IPS-15b (cell line): ENCODE results near the gene ESYT2.
"Not testable (repeated sequence)": the region's sequence is repeated elsewhere in the genome, so short reads cannot be mapped to it uniquely, and the experiment has no call there.

ENCODE experiments used
- H3K27me3 ChIP-seq: one replicate; pipeline ENCODE4 v1.6.1; 2013; ENCODE audit warnings: low read length; ENCODE audit not compliant: control insufficient read depth, insufficient read depth
- H3K36me3 ChIP-seq: one replicate; pipeline ENCODE4 v1.6.1; 2013; ENCODE audit warnings: low read length; ENCODE audit not compliant: control insufficient read depth, insufficient read depth
- H3K4me1 ChIP-seq: one replicate; pipeline ENCODE4 v1.6.1; 2013; ENCODE audit warnings: mild to moderate bottlenecking, low read length; ENCODE audit not compliant: control insufficient read depth, insufficient read depth
- H3K4me3 ChIP-seq: one replicate; pipeline ENCODE4 v1.5.1; 2013; ENCODE audit warnings: low read depth, low read length
- H3K9ac ChIP-seq: one replicate; pipeline ENCODE4 v1.6.1; 2013; ENCODE audit warnings: low read depth, mild to moderate bottlenecking, low read length
- H3K9me3 ChIP-seq: one replicate; pipeline ENCODE4 v1.6.1; 2013; ENCODE audit warnings: mild to moderate bottlenecking, low read length; ENCODE audit not compliant: control insufficient read depth, insufficient read depth

Gene ESYT2

DNA sequence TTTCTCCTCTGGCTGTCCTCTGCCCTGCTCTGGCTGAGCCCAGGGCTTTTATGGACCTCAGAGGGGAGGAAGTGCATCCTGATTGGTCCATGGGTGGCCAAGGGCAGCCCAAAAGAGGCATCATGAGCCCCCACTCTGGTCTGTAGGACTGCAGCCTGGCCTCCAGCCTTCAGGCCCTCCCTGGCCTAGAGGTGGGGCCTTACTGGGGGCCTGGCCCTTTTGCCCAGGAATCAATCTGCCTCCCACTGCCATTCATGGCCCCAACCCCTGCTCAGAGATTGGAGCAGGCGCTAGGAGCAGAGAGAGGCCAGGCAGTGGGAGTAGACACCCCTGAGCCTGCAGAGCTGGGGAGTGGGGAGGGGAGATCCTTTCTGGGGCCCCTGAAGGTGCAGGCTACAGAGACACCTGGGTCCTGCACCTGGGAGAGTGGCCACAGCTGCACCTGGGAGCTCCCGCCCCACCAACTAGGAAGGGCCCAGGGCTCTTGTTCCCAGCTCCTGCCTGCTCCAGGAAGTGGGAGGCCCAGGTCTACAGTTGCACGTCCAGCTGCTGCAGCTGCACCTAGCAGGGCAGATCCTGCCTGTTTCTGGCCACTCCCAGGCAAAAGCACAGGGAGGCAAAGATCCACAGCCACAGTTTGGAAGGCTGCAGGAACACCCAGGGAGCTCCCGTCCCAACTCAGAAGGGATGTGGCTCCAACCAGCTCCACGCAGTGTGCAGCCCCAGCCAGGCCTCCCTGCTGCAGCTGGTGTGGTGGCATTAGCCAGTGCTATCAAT is 20.6 kb upstream of the ESYT2 start:
- Histone ChIP-seq H3K9me3 (peaks cover 13% of the 10 kb centered on the region), H3K36me3 (peaks cover 2% of the 10 kb centered on the region), H3K9ac (no peak overlapping the region), H3K27me3 (no peaks in the 10 kb centered on the region), H3K4me3 (no peak overlapping the region), H3K4me1 (no peaks in the 10 kb centered on the region)

DNA sequence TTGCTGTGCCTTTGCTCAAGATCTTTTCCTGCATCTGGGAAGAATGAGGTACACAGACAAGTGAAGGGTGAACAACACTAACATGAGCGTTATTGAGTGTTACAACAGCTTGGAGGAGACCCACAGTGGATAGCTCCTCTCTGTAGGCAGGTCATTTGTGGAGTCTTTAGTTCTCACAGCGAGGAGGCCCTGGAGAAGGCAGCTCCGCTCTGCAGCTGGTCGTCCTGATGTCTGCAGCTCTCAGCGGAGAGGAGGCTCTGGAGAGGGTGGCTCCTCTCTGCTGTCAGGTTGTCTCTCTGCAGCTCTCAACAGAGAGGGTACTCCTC is 20.1 kb upstream of the ESYT2 start:
- Histone ChIP-seq H3K4me1 (no peaks in the 10 kb centered on the region), H3K27me3 (no peaks in the 10 kb centered on the region), H3K4me3 (no peak overlapping the region), H3K36me3 (peaks cover 2% of the 10 kb centered on the region), H3K9me3 (peaks cover 13% of the 10 kb centered on the region), H3K9ac (no peak overlapping the region)

DNA sequence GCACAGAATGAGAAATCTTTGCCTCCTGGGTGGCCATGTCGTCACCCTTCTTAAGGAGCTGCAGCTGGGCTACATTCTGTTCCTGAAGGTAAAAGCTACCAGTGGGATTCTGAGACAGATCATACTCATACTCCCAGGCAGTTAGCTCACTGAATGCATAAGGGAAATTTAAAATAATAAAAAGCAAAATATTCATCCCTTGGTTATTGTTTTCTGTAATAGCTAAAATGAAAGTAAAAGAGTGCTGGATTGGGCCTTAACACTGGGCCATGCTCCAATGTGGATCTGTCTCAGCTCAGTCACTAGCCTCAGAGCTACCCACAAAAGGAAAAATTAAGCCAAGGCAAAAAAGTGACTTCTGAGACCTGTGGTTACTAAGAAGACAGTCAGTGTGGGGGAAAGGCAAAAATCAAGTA is 18.1 kb upstream of the ESYT2 start:
- Histone ChIP-seq H3K9ac (no peak overlapping the region), H3K4me3 (no peak overlapping the region), H3K27me3 (no peaks in the 10 kb centered on the region), H3K36me3 (peaks cover 2% of the 10 kb centered on the region), H3K9me3 (peaks cover 13% of the 10 kb centered on the region), H3K4me1 (peaks cover 8% of the 10 kb centered on the region)

DNA sequence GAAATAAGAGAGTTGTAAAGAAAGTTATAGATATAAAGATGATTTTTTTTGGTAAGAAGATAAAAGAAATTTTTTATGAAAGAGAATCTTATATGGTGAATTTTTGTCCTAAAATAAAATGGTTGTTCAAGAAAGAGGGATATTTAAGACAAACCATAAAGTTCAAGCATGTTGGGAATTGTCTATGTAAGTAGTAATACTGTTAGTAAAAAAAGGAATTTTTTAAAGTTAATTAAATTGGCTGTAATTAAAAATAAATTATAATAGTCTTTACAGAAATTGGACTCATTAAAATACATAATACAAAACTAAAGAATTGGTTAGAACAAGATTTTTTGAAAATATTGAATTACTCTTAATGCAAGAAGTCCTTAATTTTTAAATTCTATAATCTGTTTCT is 17.0 kb upstream of the ESYT2 start:
- no peak overlapping the region for H3K4me3 ChIP-seq

DNA sequence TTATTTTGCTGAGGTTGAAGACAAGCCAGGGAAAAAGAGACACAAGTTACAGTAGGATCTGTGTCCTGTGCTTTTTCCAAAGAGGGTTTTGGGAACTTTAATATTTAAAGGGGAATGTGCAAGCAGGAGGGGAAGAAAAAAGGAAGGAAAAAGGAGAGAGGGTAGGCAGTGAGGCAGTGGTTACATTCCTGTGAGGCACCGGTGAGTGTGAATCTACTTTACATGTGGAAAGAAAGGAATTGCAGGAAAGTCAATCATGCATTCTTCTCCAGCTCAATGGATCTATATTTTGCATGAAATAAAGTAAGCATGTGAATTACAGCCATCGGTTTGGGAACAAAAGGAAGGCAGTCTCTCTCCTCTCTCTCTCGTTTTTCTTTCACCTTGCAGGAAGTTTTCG is 14.5 kb upstream of the ESYT2 start:
- Histone ChIP-seq H3K9ac (no peak overlapping the region), H3K9me3 (peaks cover 13% of the 10 kb centered on the region), H3K27me3 (no peaks in the 10 kb centered on the region), H3K36me3 (peaks cover 2% of the 10 kb centered on the region), H3K4me1 (peaks cover 10% of the 10 kb centered on the region), H3K4me3 (no peak overlapping the region)

More for the DNA sequence above, 17.0 kb upstream of the ESYT2 start:
- peaks cover 13% of the 10 kb centered on the region for H3K9me3 ChIP-seq
- H3K4me1 ChIP-seq: peaks cover 8% of the 10 kb centered on the region
- H3K9ac ChIP-seq: no peak overlapping the region
- H3K36me3 ChIP-seq: peaks cover 2% of the 10 kb centered on the region
- H3K27me3 ChIP-seq: no peaks in the 10 kb centered on the region

DNA sequence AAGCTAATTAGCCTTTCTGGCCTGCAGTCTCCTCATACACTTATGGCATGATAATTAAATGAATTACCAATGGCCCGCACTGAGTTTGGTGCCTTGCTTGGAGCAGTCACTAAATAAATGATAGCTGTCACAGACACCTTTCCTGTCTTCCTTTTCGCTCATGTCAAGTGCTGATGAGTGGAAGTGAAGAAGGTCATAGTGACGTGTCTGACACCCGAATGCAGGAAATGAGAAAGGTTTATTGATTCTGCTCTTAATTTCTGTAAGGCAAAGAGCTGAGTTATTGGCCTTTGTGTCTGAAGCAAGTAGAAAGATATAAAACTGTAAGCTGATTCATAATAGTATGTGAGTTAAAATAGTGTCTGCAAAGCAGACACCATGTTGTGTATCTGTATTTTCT is 13.2 kb upstream of the ESYT2 start:
- Histone ChIP-seq H3K27me3 (no peaks in the 10 kb centered on the region), H3K9ac (no peak overlapping the region), H3K9me3 (peaks cover 7% of the 10 kb centered on the region), H3K4me3 (no peak overlapping the region), H3K4me1 (peaks cover 10% of the 10 kb centered on the region), H3K36me3 (no peaks in the 10 kb centered on the region)

DNA sequence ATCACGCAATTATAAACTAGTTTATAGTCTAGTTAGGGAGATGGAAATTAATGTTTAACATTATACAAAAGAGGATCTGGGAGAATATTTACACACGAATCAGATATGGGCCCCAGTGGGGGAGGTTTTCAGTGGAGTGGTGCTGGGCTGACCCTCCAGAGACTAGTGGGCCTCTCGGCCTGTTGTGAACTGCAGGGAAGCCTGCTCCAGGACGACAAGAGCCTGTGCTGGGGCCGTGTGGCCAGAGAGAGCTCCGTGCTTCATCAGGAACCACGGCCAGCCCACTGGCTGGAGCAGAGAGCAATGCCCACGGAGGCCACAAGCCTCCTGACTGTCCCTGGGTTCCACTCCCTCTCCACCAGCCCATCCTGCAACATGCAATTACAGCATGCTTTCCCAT is 11.3 kb upstream of the ESYT2 start:
- H3K9me3 ChIP-seq: no peaks in the 10 kb centered on the region
- no peaks in the 10 kb centered on the region for H3K36me3 ChIP-seq
- peaks cover 10% of the 10 kb centered on the region for H3K4me1 ChIP-seq
- H3K9ac ChIP-seq: no peak overlapping the region
- no peak overlapping the region for H3K4me3 ChIP-seq
- H3K27me3 ChIP-seq: peaks cover 5% of the 10 kb centered on the region

DNA sequence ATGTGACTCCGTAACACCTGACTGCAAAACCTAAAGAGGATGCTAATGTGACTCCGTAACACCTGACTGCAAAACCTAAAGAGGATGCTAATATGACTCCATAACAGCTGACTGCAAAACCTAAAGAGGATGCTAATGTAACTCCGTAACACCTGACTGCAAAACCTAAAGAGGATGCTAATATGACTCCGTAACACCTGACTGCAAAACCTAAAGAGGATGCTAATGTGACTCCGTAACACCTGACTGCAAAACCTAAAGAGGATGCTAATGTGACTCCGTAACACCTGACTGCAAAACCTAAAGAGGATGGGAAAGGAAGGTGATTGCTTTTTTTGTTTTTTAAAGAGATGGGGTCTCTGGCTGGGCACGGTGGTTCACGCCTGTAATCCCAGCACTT is 9.9 kb upstream of the ESYT2 start:
- H3K36me3 ChIP-seq, H3K9ac ChIP-seq, H3K27me3 ChIP-seq, H3K4me3 ChIP-seq, H3K9me3 ChIP-seq, H3K4me1 ChIP-seq: not testable (repeated sequence)

DNA sequence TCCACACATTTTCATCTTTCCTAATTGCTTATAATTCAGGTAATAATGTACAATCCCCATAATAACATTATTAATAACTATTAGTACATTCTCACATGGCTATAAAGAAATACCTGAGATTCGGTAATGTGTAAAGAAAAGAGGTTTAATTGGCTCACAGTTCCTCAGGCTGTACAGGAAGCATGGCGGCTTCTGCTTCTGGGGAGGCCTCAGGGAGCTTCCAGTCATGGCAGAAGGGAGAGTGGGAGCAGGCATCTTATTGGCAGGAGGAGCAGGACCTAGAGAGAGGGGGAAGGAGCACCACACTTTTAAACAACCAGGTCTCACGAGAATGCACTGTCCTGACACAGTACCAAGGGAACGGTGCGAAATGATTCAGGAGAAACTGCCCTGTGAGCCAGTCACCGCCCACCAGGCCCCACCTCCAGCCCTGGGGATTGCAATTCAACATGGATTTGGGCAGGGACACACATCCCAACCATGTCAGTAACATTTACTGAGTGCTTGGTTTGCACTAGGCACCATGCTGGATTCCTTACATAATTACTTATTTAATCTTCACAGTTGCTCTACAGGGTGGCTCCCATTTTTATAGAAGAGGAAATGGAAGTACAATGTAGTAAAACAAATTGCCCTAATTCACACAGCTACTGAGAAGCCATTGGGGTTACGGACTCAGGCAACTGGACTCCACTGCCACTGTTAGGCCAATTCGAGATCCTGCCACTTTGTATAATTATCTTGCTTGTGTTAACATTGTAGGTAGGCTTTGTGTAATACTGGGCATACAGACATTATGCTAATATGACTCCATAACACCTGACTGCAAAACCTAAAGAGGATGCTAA is 8.7 kb upstream of the ESYT2 start:
- peaks cover 2% of the 10 kb centered on the region for H3K4me1 ChIP-seq

DNA sequence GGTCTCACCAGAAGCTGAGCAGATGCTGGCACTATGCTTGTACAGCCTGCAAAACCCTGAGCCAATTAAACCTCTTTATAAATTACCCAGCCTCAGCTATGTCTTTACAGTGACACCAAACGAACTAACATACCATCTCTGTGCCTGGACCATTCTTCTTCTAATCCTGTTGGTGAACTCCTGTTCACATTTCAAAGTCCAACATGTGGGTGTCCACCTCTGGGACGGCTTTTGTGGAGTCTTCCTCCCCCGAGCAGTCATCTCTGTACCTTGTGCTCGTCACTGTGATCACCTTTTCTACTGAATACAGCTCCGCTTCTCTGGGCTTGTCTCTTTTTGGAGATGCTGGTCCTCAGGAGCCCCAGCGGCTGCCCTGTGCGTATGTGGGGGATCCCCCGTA is 7.4 kb upstream of the ESYT2 start:
- H3K4me1 ChIP-seq: peaks cover 3% of the 10 kb centered on the region
- no peak overlapping the region for H3K9ac ChIP-seq
- H3K36me3 ChIP-seq: no peaks in the 10 kb centered on the region
- H3K9me3 ChIP-seq: no peaks in the 10 kb centered on the region
- peaks cover 5% of the 10 kb centered on the region for H3K27me3 ChIP-seq
- H3K4me3 ChIP-seq: no peak overlapping the region

More for the DNA sequence above, 8.7 kb upstream of the ESYT2 start:
- H3K4me3 ChIP-seq: no peak overlapping the region
- H3K9me3 ChIP-seq: no peaks in the 10 kb centered on the region
- H3K27me3 ChIP-seq: peaks cover 5% of the 10 kb centered on the region
- no peaks in the 10 kb centered on the region for H3K36me3 ChIP-seq
- H3K9ac ChIP-seq: no peak overlapping the region

DNA sequence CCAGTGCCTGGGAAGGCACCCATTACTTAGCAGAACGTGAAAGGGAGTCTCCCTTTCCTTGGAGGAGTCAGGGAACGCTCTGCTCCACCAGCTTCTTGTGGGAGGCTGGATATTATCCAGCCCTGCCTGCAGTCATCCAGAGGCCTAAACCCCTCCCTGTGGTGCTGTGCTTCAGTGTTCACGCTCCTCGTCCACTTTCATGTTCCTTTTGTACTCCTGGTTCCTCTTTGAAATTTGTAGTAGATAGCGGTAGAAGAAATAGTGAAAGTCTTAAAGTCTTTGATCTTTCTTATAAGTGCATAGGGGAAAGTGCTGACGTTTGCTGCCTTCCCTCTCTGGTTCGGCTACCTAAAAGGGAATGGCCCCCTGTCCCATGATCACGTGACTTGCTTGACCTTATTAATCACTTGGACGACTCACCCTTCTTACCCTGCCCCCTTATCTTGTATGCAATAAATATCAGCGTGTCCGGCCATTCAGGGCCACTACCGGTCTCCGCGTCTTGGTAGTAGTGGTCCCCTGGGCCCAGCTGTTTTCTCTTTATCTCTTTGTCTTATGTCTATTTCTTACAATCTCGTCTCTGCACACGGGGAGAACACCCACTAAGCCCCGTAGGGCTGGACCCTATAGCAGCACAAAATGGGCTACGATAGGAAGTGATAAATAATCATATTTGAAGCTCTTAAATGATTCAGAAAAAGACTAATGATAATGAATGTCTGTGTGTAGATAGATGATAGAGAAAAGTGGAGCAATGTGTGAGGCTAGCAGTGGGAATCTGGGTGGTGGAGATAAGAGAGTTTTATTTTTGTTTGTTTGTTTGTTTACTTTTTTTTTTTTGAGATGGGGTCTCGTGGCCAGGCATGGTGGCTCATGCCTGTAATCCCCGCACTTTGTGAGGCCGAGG is 5.8 kb upstream of the ESYT2 start:
- no peak overlapping the region for H3K9ac ChIP-seq
- H3K9me3 ChIP-seq: no peaks in the 10 kb centered on the region
- H3K4me1 ChIP-seq: peaks cover 11% of the 10 kb centered on the region
- no peaks in the 10 kb centered on the region for H3K36me3 ChIP-seq
- H3K4me3 ChIP-seq: no peak overlapping the region
- peaks cover 8% of the 10 kb centered on the region for H3K27me3 ChIP-seq
